ENCODE measurements around the gene MDGA2.
"Not testable (repeated sequence)": the region's sequence is repeated elsewhere in the genome, so short reads cannot be mapped to it uniquely, and the experiment has no call there.

The MDGA2 gene

GRCh38 chr14:47637753-47638152 is 37.7 kb downstream of the MDGA2 start:
- TF ChIP-seq CTCF (IDR thresholded peaks at IDR 0.05; ENCODE audit: extremely low read depth, insufficient read depth, missing control alignments) = no peak
- in situ Hi-C loops (cut with MboI; ENCODE audit: low pct_unique_long_range_greater_than_20kb, low sequenced_read_pairs, unreplicated experiment) = no loop called here
- no peak for DNase-seq (ENCODE audit: low spot score)

GRCh38 chr14:47626151-47627035 is 49.0 kb downstream of the MDGA2 start:
- no peak for TF ChIP-seq CTCF (IDR thresholded peaks at IDR 0.05; ENCODE audit: extremely low read depth, insufficient read depth, missing control alignments)
- in situ Hi-C loops (cut with MboI; ENCODE audit: low pct_unique_long_range_greater_than_20kb, low sequenced_read_pairs, unreplicated experiment) = no loop called here
- no peak for DNase-seq (ENCODE audit: low spot score)

- in situ Hi-C loops (cut with MboI; ENCODE audit: low pct_unique_long_range_greater_than_20kb, low sequenced_read_pairs, unreplicated experiment); DNase-seq (ENCODE audit: low spot score): not testable (repeated sequence)
Observed at GRCh38 chr14:47624126-47624525, 51.3 kb downstream of the MDGA2 start.

GRCh38 chr14:47619392-47619791 is 56.0 kb downstream of the MDGA2 start:
- TF ChIP-seq CTCF (IDR thresholded peaks at IDR 0.05; ENCODE audit: extremely low read depth, insufficient read depth, missing control alignments) = no peak
- in situ Hi-C loops (cut with MboI; ENCODE audit: low pct_unique_long_range_greater_than_20kb, low sequenced_read_pairs, unreplicated experiment) = no loop called here
- DNase-seq (ENCODE audit: low spot score) = no peak

- no peak for TF ChIP-seq CTCF (IDR thresholded peaks at IDR 0.05; ENCODE audit: extremely low read depth, insufficient read depth, missing control alignments)
- no peak for DNase-seq (ENCODE audit: low spot score)
- in situ Hi-C loops (cut with MboI; ENCODE audit: low pct_unique_long_range_greater_than_20kb, low sequenced_read_pairs, unreplicated experiment) = no loop called here
Observed at GRCh38 chr14:47606566-47606965, 68.8 kb downstream of the MDGA2 start.

GRCh38 chr14:47596860-47597259 is 78.5 kb downstream of the MDGA2 start:
- in situ Hi-C loops (cut with MboI; ENCODE audit: low pct_unique_long_range_greater_than_20kb, low sequenced_read_pairs, unreplicated experiment) = no loop called here
- no peak for TF ChIP-seq CTCF (IDR thresholded peaks at IDR 0.05; ENCODE audit: extremely low read depth, insufficient read depth, missing control alignments)
- no peak for DNase-seq (ENCODE audit: low spot score)

- in situ Hi-C loops (cut with MboI; ENCODE audit: low pct_unique_long_range_greater_than_20kb, low sequenced_read_pairs, unreplicated experiment) = no loop called here
Observed at GRCh38 chr14:47596232-47596631, 79.2 kb downstream of the MDGA2 start.

More at GRCh38 chr14:47596232-47596631, 79.2 kb downstream of the MDGA2 start:
- peak; percentile 4 for DNase-seq (ENCODE audit: low spot score)
- TF ChIP-seq CTCF (IDR thresholded peaks at IDR 0.05; ENCODE audit: extremely low read depth, insufficient read depth, missing control alignments) = no peak
